HG03442 (cell line): ENCODE results near the gene NSUN3.
A peak's percentile ranks its signal among the peaks of the same experiment; 100 is the strongest.

Source experiments
- ATAC-seq: cut with Tn5 transposase; IDR thresholded peaks from one replicate; pipeline ENCODE4 v1.9.1; 2021; ENCODE audit warnings: mild to moderate bottlenecking, moderate library complexity; ENCODE audit not compliant: unreplicated experiment

NSUN3 gene

GRCh38 chr3:94117729-94118128 is 54.9 kb downstream of the NSUN3 start:
- ATAC-seq = no peak

- ATAC-seq = no peak
Observed at GRCh38 chr3:94118390-94118789, 55.5 kb downstream of the NSUN3 start.

- ATAC-seq = no peak
Observed at GRCh38 chr3:94121161-94121560, 58.3 kb downstream of the NSUN3 start.

GRCh38 chr3:94127115-94127514 is 64.3 kb downstream of the NSUN3 start:
- ATAC-seq = no peak

- no peak for ATAC-seq
Observed at GRCh38 chr3:94130690-94131089, 67.8 kb downstream of the NSUN3 start.

GRCh38 chr3:94132777-94133176 is 69.9 kb downstream of the NSUN3 start:
- ATAC-seq = no peak

- no peak for ATAC-seq
Observed at GRCh38 chr3:94136133-94136532, 73.3 kb downstream of the NSUN3 start.

DNA sequence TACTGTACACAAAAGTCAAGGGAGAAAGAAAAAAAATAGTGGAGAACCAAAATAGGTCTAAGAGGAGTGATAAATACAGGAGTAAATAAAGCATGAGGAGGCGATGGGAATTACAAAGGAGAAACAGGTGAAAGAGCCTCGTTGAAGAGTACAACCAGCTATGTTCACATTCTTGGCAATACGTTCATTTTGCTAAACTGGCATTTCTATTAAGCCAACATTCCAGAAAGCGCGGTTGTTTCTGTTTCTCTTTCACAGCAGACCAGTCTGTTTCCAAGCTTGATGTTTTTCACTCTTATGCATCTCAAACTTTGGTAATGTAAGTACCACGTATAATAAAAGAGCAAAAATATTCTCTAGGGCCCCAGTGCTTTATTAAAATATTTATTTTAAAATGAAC is 74.5 kb downstream of the NSUN3 start:
- no peak for ATAC-seq

DNA sequence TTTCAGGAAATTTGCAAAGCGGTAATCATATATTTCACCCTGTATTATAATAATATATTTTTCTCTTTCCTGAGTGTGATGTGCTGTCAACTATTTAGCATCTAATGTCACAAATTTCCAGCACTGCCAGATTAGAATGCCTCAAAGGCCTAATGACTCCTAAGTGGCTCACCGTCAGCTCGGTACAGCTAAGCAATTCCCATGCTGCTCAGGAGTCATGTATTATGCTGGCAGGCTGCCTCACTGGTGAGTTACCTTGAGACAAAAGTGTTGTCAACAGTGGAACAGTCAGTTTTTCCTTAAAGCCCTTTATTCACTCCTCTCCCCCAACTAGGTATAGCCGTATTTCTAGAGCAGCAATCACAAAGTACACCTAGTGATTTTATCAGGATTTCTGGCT is 83.6 kb downstream of the NSUN3 start:
- no peak for ATAC-seq

DNA sequence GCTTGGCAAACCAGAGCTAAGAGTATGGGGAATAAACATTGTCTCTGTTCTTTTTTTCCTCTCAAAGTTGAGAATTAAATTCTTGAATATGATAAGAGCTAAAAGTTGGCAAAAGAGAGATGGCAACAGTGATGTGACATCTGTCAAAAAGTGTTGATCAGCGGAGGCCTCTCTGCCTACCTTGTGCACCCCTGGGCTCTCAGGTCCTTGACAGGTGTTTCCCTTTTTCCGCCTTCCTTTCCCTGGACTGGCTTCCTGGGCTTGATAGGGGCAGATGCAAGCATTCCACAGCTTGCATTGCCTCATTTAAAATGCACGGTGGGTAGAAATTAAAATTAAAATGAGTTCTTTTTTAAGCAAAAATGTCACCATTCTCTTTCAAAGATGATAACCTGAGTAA is 84.2 kb downstream of the NSUN3 start:
- ATAC-seq = no peak

- ATAC-seq = no peak
Observed at GRCh38 chr3:94150113-94150512, 87.3 kb downstream of the NSUN3 start.

DNA sequence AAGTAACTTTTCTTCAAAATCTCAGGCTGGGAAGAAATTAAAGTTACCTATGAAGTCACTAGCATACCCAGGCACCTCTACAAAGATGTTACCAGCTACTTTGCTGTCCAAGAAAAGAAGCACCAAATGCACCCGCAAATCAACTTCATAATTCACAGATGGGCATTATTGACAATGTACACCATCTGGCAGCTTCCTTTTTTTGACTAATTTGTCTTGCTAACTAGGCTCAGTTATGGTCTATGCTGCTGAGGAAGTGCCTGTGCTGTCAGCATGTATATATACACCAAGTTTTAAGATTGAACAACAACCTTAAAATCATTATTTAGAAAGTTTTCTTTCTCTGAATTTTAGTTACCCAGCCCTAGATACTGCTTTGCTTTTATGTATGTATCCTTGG is 93.8 kb downstream of the NSUN3 start:
- no peak for ATAC-seq

DNA sequence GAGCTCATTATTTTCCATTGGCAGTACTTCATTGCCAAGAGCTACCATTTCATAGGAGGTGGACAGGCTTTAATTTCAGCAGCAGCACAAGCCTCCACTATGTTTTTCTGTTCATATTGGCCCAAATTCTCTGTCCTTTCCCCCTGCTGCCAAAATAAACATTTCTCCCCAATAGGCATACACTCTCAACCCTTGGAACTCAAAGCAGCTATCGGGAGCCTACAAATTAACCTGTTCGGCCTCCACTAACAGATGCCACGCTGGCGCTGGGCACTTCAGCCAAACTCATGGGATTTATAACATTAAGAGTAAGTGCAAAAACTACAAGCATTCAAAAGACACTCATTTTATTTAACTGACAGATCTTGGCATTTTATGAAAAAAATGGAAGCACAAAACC is 95.7 kb downstream of the NSUN3 start:
- no peak for ATAC-seq

DNA sequence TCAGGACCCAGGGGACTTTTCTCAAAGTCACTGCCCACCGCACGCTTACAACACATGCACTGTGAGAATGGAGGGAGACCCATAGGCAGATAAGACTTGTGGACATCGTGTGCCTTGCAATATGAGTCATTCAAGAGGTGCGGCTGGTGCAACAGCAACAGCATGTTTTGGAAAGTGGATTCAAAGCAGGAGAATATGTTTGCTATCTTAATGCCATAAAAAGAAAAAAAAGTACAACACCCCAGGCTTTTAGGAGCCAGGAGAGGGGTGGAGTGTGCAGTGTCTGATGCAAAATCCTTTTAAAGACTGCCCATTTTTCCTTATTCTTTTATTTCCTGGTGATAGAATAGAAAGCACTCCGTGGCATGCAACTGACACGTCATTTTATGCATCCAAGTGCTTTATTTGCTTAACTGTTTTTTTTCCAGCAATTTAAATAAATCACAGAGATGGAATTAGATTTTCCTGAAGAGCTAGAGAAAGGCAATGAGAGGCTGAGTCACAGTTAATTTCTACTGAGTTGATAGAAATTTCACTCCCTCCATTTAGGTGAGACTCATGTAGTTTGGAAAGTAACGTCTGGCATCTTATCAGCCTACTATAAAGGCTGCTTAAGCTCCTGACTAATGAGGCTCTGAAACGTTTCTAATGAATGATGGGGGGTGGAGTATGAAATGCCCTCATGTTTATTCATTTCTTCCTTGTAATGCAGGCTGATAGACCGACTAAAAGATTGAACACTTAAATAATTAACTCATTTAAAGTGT is 96.4 kb downstream of the NSUN3 start:
- no peak for ATAC-seq

DNA sequence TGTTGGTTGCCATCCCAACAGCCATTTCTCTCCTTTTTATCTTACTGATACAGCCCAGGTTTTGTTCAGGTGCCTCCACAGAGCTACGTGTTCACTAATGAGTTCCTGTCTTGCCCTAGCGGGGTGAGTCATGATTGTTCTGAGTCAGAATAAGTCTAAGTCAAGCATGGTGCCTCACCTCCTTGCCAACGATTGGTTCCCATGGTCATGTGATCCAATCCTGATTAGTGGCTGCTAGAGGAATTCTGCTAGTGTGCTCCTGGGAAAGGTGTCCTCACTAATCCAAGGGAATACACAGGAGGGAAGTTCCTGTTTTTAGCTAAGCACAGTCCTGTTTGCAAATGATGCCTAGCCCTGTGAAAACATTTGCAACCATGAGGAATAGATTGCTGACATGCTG is 99.8 kb downstream of the NSUN3 start:
- peak; percentile 95 for ATAC-seq

- ATAC-seq = no peak
Observed at GRCh38 chr3:94167346-94167745, 104.5 kb downstream of the NSUN3 start.

DNA sequence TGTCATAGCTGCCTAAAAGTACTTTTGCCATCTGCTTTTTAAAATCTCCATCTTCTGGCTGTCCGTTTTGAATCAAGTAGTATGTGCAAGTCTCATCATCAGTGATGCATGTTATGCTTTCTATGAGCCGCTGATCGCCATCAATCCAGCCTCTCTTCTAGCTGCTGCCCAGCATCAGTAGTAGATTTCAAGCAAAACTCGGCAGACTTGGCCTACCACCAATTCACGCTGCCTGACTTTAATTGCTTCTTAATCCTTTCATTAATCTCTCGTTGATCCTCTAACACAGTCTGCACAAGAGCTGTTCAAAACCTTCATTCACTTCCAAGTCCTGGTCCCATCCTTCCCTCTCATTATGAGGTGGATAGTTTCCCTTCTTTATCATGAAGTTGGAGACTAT is 104.9 kb downstream of the NSUN3 start:
- ATAC-seq = no peak

- ATAC-seq = peak; percentile 57
Observed at GRCh38 chr3:94171954-94172353, 109.1 kb downstream of the NSUN3 start.

DNA sequence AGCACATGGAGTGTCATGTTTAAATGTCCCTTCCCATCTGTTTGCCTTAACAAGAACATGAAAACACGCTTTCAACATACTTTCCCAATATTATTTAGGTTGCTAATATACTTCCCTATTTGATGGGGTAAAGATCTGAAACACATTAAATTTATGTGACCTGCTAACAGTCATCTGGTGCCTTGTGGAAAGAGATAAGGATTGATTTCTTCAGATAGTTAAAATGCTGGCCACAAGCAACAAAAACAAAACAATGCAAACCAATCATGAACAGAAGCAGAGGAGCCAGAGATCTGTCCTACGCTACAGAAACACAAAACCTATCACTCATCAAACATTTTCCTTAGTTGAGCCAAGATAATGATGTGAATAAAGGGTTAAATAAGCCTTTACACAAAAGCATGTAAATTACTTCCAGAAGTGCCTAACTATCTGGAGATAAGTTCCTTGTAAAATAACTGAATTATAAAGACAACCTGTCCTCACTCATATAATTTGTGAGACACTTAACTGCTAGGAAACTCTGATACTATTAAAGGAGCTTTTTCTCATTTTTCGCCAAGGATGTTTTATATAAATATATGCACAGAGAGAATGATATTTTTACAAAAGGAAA is 109.9 kb downstream of the NSUN3 start:
- no peak for ATAC-seq

GRCh38 chr3:94173673-94174434 is 111.0 kb downstream of the NSUN3 start:
- no peak for ATAC-seq

- ATAC-seq = no peak
Observed at GRCh38 chr3:94175677-94176076, 112.8 kb downstream of the NSUN3 start.
